GM18505 (cell line): Measurements from ENCODE around the gene GRAP.

Experiments used
- ATAC-seq: cut with Tn5 transposase; IDR thresholded peaks from one replicate; pipeline ENCODE4 v1.9.1; 2021; ENCODE audit not compliant: unreplicated experiment
- POLR2A ChIP-seq: IDR thresholded peaks from 4 replicates; pipeline ENCODE4 v1.6.1; 2011; ENCODE audit warnings: borderline replicate concordance; ENCODE audit not compliant: insufficient read depth, insufficient read length; ENCODE audit errors: extremely low read depth

Gene GRAP

GRCh38 chr17:19016297-19016696 lies 30.5 kb downstream of the GRAP start:
- TF ChIP-seq POLR2A, result no peak
- ATAC-seq, result no peak

- TF ChIP-seq POLR2A, result no peak
- no peak for ATAC-seq
These were observed 31.3 kb downstream of the GRAP start for GRCh38 chr17:19015428-19015827.

GRCh38 chr17:19014628-19015215 lies 32.0 kb downstream of the GRAP start:
- TF ChIP-seq POLR2A, result no peak
- no peak for ATAC-seq

GRCh38 chr17:19013806-19014627 lies 32.7 kb downstream of the GRAP start:
- TF ChIP-seq POLR2A, result no peak
- no peak for ATAC-seq

- no peak for ATAC-seq
- no peak for TF ChIP-seq POLR2A
These were observed 33.5 kb downstream of the GRAP start for GRCh38 chr17:19013226-19013625.

- ATAC-seq, result no peak
These were observed 34.3 kb downstream of the GRAP start for GRCh38 chr17:19012171-19013080.

GRCh38 chr17:19011581-19011980 lies 35.2 kb downstream of the GRAP start:
- no peak for ATAC-seq
- no peak for TF ChIP-seq POLR2A

More at GRCh38 chr17:19012171-19013080, 34.3 kb downstream of the GRAP start:
- no peak for TF ChIP-seq POLR2A

- ATAC-seq, result no peak
These were observed 35.8 kb downstream of the GRAP start for GRCh38 chr17:19010729-19011505.

GRCh38 chr17:19009970-19010369 lies 36.8 kb downstream of the GRAP start:
- ATAC-seq, result no peak
- no peak for TF ChIP-seq POLR2A

More at GRCh38 chr17:19010729-19011505, 35.8 kb downstream of the GRAP start:
- no peak for TF ChIP-seq POLR2A

- TF ChIP-seq POLR2A, result no peak
- no peak for ATAC-seq
These were observed 40.1 kb downstream of the GRAP start for GRCh38 chr17:19006698-19007097.

- ATAC-seq, result no peak
- TF ChIP-seq POLR2A, result no peak
These were observed 40.8 kb downstream of the GRAP start for GRCh38 chr17:19005789-19006430.

- peak; percentile 14 for ATAC-seq
- TF ChIP-seq POLR2A, result no peak
These were observed 41.5 kb downstream of the GRAP start for GRCh38 chr17:19005137-19005773.
